22Rv1 (cell line): ENCODE measurements around the gene ABLIM2.

Source experiments
- ZFX ChIP-seq: fragments of 450-650 bp; IDR thresholded peaks from 2 replicates; pipeline ENCODE4 v1.6.1; 2017; ENCODE audit warnings: antibody characterized with exemption, borderline replicate concordance
- TF ChIP-seq, protein P1 (sequence below): fragments of 450-650 bp; IDR thresholded peaks from 2 replicates; pipeline ENCODE4 v1.5.1; 2017; ENCODE audit warnings: mild to moderate bottlenecking

DNA sequence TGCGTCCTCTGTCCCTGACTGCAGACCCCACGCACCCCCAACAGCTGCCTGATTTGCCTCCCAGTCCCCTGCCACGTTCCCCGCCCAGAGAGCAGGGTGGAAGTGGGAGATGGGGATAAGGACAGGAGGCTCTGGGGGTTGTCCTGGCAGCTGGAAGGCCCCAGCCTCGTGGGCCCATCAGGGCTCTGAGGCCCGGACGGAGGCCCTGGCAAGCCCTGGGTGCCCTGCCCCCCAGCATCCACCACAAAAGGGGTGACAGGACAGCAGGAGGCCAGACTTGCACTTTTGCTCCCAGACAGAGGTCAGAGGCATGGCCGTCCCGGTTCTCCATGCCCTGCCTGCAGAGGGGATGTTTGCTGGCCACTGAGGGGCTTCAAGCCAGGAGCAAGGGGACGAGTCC is 45.2 kb upstream of the ABLIM2 start:
- TF ChIP-seq, protein P1, sequence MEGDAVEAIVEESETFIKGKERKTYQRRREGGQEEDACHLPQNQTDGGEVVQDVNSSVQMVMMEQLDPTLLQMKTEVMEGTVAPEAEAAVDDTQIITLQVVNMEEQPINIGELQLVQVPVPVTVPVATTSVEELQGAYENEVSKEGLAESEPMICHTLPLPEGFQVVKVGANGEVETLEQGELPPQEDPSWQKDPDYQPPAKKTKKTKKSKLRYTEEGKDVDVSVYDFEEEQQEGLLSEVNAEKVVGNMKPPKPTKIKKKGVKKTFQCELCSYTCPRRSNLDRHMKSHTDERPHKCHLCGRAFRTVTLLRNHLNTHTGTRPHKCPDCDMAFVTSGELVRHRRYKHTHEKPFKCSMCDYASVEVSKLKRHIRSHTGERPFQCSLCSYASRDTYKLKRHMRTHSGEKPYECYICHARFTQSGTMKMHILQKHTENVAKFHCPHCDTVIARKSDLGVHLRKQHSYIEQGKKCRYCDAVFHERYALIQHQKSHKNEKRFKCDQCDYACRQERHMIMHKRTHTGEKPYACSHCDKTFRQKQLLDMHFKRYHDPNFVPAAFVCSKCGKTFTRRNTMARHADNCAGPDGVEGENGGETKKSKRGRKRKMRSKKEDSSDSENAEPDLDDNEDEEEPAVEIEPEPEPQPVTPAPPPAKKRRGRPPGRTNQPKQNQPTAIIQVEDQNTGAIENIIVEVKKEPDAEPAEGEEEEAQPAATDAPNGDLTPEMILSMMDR, result no peak
- no peak for TF ChIP-seq ZFX
